Skeletal muscle satellite cell (primary cell): ENCODE data around the gene BRPF3.

ENCODE experiments used
- H3K27me3 ChIP-seq: 2 replicates; pipeline ENCODE4 v1.7.0; 2013; ENCODE audit warnings: low read length; ENCODE audit not compliant: control insufficient read depth, insufficient read depth
- H3K36me3 ChIP-seq: 2 replicates; pipeline ENCODE4 v1.7.0; 2013; ENCODE audit warnings: mild to moderate bottlenecking, control low read depth, low read length; ENCODE audit not compliant: insufficient read depth
- H3K4me1 ChIP-seq: 2 replicates; pipeline ENCODE4 v1.7.0; 2013; ENCODE audit warnings: low read length; ENCODE audit not compliant: control insufficient read depth, insufficient read depth
- H3K4me2 ChIP-seq: 2 replicates; pipeline ENCODE4 v1.7.0; 2013; ENCODE audit warnings: mild to moderate bottlenecking, low read length
- H3K4me3 ChIP-seq: 2 replicates; pipeline ENCODE4 v1.7.0; 2013; ENCODE audit warnings: low read length
- H3K9ac ChIP-seq: 2 replicates; pipeline ENCODE4 v1.7.0; 2013; ENCODE audit warnings: mild to moderate bottlenecking, low read depth, low read length, moderate library complexity
- H3K9me3 ChIP-seq: replicated peaks from 2 replicates; pipeline ENCODE4 v1.7.0; 2013; ENCODE audit warnings: mild to moderate bottlenecking, control low read depth, low read length

BRPF3 gene

GRCh38 chr6:36252005-36252404 is 55.5 kb downstream of the BRPF3 start:
- Histone ChIP-seq H3K36me3 (no peaks in the 10 kb centered on the region), H3K27me3 (peaks cover 3% of the 10 kb centered on the region), H3K4me3 (no peak overlapping the region), H3K9me3 (no peaks in the 10 kb centered on the region), H3K9ac (no peak overlapping the region), H3K4me2 (no peak overlapping the region), H3K4me1 (peaks cover 26% of the 10 kb centered on the region)

GRCh38 chr6:36263390-36264000 is 67.0 kb downstream of the BRPF3 start:
- Histone ChIP-seq H3K9me3 (no peaks in the 10 kb centered on the region), H3K4me2 (no peak overlapping the region), H3K36me3 (no peaks in the 10 kb centered on the region), H3K27me3 (peaks cover 59% of the 10 kb centered on the region), H3K4me3 (no peak overlapping the region), H3K9ac (no peak overlapping the region), H3K4me1 (no peaks in the 10 kb centered on the region)

- H3K4me2 ChIP-seq: no peak overlapping the region
- H3K9ac ChIP-seq: no peak overlapping the region
- no peaks in the 10 kb centered on the region for H3K4me1 ChIP-seq
These were observed 69.2 kb downstream of the BRPF3 start for GRCh38 chr6:36265744-36266143.

GRCh38 chr6:36266913-36267644 is 70.5 kb downstream of the BRPF3 start:
- Histone ChIP-seq H3K4me2 (no peak overlapping the region), H3K9ac (no peak overlapping the region), H3K4me1 (no peaks in the 10 kb centered on the region), H3K36me3 (no peaks in the 10 kb centered on the region), H3K4me3 (no peak overlapping the region), H3K27me3 (peaks cover 60% of the 10 kb centered on the region), H3K9me3 (no peaks in the 10 kb centered on the region)

More at GRCh38 chr6:36265744-36266143, 69.2 kb downstream of the BRPF3 start:
- Histone ChIP-seq H3K9me3 (no peaks in the 10 kb centered on the region), H3K4me3 (no peak overlapping the region), H3K27me3 (peaks cover 60% of the 10 kb centered on the region), H3K36me3 (no peaks in the 10 kb centered on the region)

GRCh38 chr6:36267731-36268477 is 71.4 kb downstream of the BRPF3 start:
- Histone ChIP-seq H3K27me3 (peaks cover 56% of the 10 kb centered on the region), H3K36me3 (no peaks in the 10 kb centered on the region), H3K4me1 (no peaks in the 10 kb centered on the region), H3K4me2 (no peak overlapping the region), H3K4me3 (no peak overlapping the region), H3K9me3 (no peaks in the 10 kb centered on the region), H3K9ac (no peak overlapping the region)

GRCh38 chr6:36268478-36269275 is 72.1 kb downstream of the BRPF3 start:
- no peaks in the 10 kb centered on the region for H3K4me1 ChIP-seq
- no peak overlapping the region for H3K4me3 ChIP-seq
- H3K4me2 ChIP-seq: no peak overlapping the region
- peaks cover 59% of the 10 kb centered on the region for H3K27me3 ChIP-seq
- no peaks in the 10 kb centered on the region for H3K9me3 ChIP-seq
- H3K9ac ChIP-seq: no peak overlapping the region
- H3K36me3 ChIP-seq: no peaks in the 10 kb centered on the region

GRCh38 chr6:36269834-36270705 is 73.5 kb downstream of the BRPF3 start, which contains the start of gene PNPLA1:
Gene PNPLA1 (plus strand): TSS chr6:36270060. CDS start chr6:36270460, 400 bp downstream.
- H3K4me3 ChIP-seq: no peak within 1 kb of the TSS
- no peak within 1 kb of the TSS for H3K9ac ChIP-seq
- H3K9me3 ChIP-seq: no peaks in the 10 kb centered on the region
- peaks cover 58% of the 10 kb centered on the region for H3K27me3 ChIP-seq
- no peaks in the 10 kb centered on the region for H3K4me1 ChIP-seq
- no peaks in the 10 kb centered on the region for H3K36me3 ChIP-seq
- no peak within 1 kb of the TSS for H3K4me2 ChIP-seq

GRCh38 chr6:36272234-36272633 is 75.7 kb downstream of the BRPF3 start:
- Histone ChIP-seq H3K36me3 (no peaks in the 10 kb centered on the region), H3K9ac (no peak overlapping the region), H3K4me2 (no peak overlapping the region), H3K4me1 (no peaks in the 10 kb centered on the region), H3K4me3 (no peak overlapping the region), H3K9me3 (no peaks in the 10 kb centered on the region), H3K27me3 (peaks cover 74% of the 10 kb centered on the region)

GRCh38 chr6:36273067-36273466 is 76.5 kb downstream of the BRPF3 start:
- Histone ChIP-seq H3K9me3 (no peaks in the 10 kb centered on the region), H3K36me3 (no peaks in the 10 kb centered on the region), H3K9ac (no peak overlapping the region), H3K4me3 (no peak overlapping the region), H3K27me3 (peaks cover 81% of the 10 kb centered on the region), H3K4me2 (no peak overlapping the region), H3K4me1 (no peaks in the 10 kb centered on the region)

GRCh38 chr6:36273802-36274514 is 77.4 kb downstream of the BRPF3 start:
- peaks cover 83% of the 10 kb centered on the region for H3K27me3 ChIP-seq
- H3K9me3 ChIP-seq: no peaks in the 10 kb centered on the region

More at GRCh38 chr6:36273802-36274514, 77.4 kb downstream of the BRPF3 start:
- Histone ChIP-seq H3K4me3 (no peak overlapping the region), H3K4me1 (no peaks in the 10 kb centered on the region), H3K4me2 (no peak overlapping the region), H3K9ac (no peak overlapping the region), H3K36me3 (no peaks in the 10 kb centered on the region)
